ENCODE measurements around the gene GPR18. TPM values are rescaled to one million over a fixed set of nuclear protein-coding genes. Genes with fewer than 3 reads are reported as not detected.
A peak's percentile ranks its signal among the peaks of the same experiment; 100 is the strongest.

GPR18 gene
- total and polyA plus RNA-seq, 2 experiments from 2014 or later = 1.2 TPM; not detected in 1

DNA sequence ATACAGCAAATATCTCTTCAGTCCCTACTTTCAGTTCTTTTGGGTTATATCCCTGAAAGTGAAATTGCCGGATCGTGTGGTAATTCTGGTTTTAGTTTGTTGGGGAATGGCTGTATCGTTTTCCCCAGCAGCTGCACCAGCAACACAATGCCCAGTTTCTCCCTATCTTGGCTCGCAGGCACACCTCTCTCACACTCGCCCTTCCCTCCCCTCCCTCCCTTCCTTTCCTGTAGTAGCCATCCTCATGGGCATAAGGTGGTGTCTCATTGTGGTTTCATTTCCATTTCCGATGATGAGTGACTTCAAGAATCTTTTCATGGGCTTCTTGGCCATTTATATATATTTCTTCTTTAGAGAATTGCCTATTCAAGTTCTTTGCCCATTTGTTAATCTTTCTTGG lies 8.6 kb upstream of the GPR18 start:
- no peaks in the 10 kb centered on the region for H3K4me1 ChIP-seq (ENCODE audit: low read depth)
- H3K27ac ChIP-seq = no peak overlapping the region
- no peak for DNase-seq (ENCODE audit: low read depth in 1 of 2, low spot score in 1 of 2)
- TF ChIP-seq, protein P1, sequence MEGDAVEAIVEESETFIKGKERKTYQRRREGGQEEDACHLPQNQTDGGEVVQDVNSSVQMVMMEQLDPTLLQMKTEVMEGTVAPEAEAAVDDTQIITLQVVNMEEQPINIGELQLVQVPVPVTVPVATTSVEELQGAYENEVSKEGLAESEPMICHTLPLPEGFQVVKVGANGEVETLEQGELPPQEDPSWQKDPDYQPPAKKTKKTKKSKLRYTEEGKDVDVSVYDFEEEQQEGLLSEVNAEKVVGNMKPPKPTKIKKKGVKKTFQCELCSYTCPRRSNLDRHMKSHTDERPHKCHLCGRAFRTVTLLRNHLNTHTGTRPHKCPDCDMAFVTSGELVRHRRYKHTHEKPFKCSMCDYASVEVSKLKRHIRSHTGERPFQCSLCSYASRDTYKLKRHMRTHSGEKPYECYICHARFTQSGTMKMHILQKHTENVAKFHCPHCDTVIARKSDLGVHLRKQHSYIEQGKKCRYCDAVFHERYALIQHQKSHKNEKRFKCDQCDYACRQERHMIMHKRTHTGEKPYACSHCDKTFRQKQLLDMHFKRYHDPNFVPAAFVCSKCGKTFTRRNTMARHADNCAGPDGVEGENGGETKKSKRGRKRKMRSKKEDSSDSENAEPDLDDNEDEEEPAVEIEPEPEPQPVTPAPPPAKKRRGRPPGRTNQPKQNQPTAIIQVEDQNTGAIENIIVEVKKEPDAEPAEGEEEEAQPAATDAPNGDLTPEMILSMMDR (IDR thresholded peaks at IDR 0.05; ENCODE audit: low read depth, low read length) = no peak
- H3K9me3 ChIP-seq (ENCODE audit: low read depth) = no peaks in the 10 kb centered on the region
- no peaks in the 10 kb centered on the region for H3K27me3 ChIP-seq
- H3K36me3 ChIP-seq = no peaks in the 10 kb centered on the region
- no peak overlapping the region for H3K4me3 ChIP-seq

DNA sequence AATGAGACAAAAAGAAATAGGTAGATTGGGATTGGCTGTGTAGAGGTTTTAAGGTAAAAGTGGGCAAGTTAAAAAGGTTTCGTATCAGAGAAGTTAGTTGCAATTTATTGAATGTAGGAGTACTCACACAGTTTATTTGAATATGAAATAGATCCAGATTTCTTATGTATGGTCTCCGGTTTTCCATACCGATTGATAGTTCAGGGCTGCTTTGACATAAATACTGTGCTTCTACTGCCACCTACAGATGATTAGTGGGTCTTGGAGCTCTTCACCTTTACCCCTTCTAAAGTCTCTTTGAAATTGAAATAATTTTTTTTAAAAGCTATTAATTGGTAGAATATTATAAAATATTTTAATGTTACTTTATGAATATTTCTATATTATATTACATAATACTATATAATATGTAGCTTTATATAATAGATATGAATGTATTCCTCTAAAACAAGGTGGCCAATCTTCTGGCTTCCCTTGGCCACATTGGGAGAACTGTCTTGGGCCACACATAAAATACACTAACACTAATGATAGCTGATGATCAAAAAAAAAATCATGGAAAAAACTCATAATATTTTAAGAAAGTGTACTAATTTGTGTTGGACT lies 7.7 kb upstream of the GPR18 start:
- Histone ChIP-seq H3K27ac (no peak overlapping the region), H3K36me3 (no peaks in the 10 kb centered on the region), H3K4me1 (ENCODE audit: low read depth) (no peaks in the 10 kb centered on the region), H3K27me3 (no peaks in the 10 kb centered on the region), H3K4me3 (no peak overlapping the region), H3K9me3 (ENCODE audit: low read depth) (no peaks in the 10 kb centered on the region)
- peak; percentile 58 to 68 for DNase-seq (ENCODE audit: low read depth in 1 of 2, low spot score in 1 of 2)
- TF ChIP-seq, protein P1 (IDR thresholded peaks at IDR 0.05; ENCODE audit: low read depth, low read length) = peak; percentile 59

DNA sequence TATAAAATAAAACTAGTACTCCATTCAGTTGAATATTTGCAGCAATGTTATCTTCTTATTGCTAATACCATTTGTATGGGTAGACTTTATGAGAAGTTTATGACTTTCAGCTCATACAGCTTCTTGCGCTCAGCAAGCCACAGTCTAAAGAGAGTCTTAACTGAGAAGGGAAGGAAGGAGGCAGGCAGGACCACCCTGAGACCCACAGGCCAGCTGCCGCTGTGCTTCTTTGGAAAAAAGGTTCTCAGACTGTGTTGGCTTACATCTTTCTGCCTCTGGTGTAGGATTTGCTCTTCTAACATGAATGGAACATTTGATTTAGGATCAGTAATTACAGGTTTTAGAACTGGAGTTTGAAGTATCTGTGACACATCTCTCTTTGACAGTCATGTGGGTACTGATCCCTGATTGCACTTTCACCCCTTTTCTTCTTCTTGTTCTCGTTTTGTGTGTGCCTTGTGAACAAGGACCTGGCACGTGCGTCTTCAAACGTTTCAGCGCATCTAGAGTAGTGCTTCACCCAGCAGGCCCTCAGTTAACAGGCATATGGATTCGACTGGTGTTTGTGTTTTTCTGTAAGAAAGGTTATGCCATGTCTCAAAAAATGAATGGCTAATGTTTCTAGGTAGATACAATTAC lies 7.1 kb upstream of the GPR18 start:
- H3K9me3 ChIP-seq (ENCODE audit: low read depth) = no peaks in the 10 kb centered on the region
- no peak overlapping the region for H3K4me3 ChIP-seq
- DNase-seq (ENCODE audit: low read depth in 1 of 2, low spot score in 1 of 2) = no peak
- no peaks in the 10 kb centered on the region for H3K36me3 ChIP-seq
- peak overlapping the region; percentile 62 for H3K27ac ChIP-seq
- TF ChIP-seq, protein P1 (IDR thresholded peaks at IDR 0.05; ENCODE audit: low read depth, low read length) = no peak
- no peaks in the 10 kb centered on the region for H3K27me3 ChIP-seq
- H3K4me1 ChIP-seq (ENCODE audit: low read depth) = no peaks in the 10 kb centered on the region

DNA sequence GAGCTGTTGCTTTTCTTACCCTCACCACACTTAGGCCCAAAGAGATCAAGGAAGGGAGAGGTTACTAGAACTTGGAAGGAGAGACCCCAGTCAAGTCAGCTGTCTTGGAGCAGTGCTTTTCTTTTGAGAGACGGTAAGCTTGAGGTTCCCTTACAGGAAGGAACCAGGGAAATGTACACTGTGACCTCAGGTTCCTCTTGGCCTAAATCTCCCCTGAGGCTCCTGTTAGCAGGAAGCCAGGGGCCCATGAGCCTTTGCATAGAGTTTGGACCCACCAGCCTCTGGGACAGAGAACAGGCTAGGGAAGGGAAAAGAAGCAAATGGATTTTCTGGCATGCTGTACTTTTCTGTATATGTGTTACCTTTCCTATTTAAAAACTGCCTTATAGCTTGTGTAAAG lies 5.9 kb upstream of the GPR18 start:
- H3K9me3 ChIP-seq (ENCODE audit: low read depth) = no peaks in the 10 kb centered on the region
- H3K27ac ChIP-seq = peak overlapping the region; percentile 49
- no peak for DNase-seq (ENCODE audit: low read depth in 1 of 2, low spot score in 1 of 2)
- no peaks in the 10 kb centered on the region for H3K27me3 ChIP-seq
- no peak overlapping the region for H3K4me3 ChIP-seq
- TF ChIP-seq, protein P1 (IDR thresholded peaks at IDR 0.05; ENCODE audit: low read depth, low read length) = no peak
- H3K36me3 ChIP-seq = no peaks in the 10 kb centered on the region
- no peaks in the 10 kb centered on the region for H3K4me1 ChIP-seq (ENCODE audit: low read depth)

DNA sequence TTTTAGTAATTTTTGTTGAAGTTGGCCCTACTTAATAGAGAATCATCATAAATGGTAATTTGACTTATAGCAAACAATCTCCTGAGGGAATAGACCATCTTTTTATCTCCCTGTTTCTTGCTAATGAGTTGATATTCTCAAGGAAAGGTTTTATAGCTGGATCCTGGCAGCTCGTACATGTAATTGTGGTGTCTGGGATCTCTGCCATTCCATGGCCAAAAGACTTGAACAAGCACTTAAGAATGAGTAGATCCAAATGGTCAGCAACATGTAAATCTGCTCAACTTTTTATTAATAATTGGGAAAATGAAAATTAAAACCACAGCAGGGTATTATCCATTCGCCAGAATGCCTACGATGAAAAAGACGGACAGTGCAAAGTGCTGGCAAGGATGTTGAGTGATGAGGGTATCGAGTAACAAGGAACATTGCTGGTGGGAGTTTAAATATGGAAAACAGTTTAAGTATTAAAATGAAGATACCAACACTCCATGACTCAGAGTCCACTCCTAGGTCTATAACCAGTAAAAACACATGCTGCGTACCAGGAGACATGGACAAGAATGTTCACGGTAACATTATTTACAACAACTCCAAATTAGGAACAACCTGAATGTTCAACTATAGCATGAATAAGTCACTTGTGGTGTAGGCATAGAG lies 5.1 kb upstream of the GPR18 start:
- no peak for DNase-seq (ENCODE audit: low read depth in 1 of 2, low spot score in 1 of 2)
- Histone ChIP-seq H3K27me3 (no peaks in the 10 kb centered on the region), H3K27ac (no peak overlapping the region), H3K4me1 (ENCODE audit: low read depth) (no peaks in the 10 kb centered on the region), H3K36me3 (no peaks in the 10 kb centered on the region), H3K4me3 (no peak overlapping the region), H3K9me3 (ENCODE audit: low read depth) (no peaks in the 10 kb centered on the region)
- TF ChIP-seq, protein P1 (IDR thresholded peaks at IDR 0.05; ENCODE audit: low read depth, low read length) = no peak

Data from cardiac muscle cell (in vitro differentiated cells and primary cell).